Renal pelvis (tissue), 4 donors: Measurements from ENCODE around the gene PML. TPM values are rescaled to one million over a fixed set of nuclear protein-coding genes. Genes with fewer than 3 reads are reported as not detected.
"Not testable (repeated sequence)": the region's sequence is repeated elsewhere in the genome, so short reads cannot be mapped to it uniquely, and the experiment has no call there.

Experiments
- DNase-seq: peaks from one replicate; pipeline ENCODE4 v3.0.0-alpha.2; 2013
- polyA plus RNA-seq, 3 donors: library from polyadenylated mRNA; unstranded; fragments of 120-200 nt; gene quantifications; one replicate each; pipeline ENCODE4 v1.2.1, GENCODE V29; 2013; ENCODE audit not compliant: insufficient read length in 3 of 3

Gene PML
- polyA plus RNA-seq, 3 donors: 33.6 to 37.7 (median 34.8) TPM

DNA sequence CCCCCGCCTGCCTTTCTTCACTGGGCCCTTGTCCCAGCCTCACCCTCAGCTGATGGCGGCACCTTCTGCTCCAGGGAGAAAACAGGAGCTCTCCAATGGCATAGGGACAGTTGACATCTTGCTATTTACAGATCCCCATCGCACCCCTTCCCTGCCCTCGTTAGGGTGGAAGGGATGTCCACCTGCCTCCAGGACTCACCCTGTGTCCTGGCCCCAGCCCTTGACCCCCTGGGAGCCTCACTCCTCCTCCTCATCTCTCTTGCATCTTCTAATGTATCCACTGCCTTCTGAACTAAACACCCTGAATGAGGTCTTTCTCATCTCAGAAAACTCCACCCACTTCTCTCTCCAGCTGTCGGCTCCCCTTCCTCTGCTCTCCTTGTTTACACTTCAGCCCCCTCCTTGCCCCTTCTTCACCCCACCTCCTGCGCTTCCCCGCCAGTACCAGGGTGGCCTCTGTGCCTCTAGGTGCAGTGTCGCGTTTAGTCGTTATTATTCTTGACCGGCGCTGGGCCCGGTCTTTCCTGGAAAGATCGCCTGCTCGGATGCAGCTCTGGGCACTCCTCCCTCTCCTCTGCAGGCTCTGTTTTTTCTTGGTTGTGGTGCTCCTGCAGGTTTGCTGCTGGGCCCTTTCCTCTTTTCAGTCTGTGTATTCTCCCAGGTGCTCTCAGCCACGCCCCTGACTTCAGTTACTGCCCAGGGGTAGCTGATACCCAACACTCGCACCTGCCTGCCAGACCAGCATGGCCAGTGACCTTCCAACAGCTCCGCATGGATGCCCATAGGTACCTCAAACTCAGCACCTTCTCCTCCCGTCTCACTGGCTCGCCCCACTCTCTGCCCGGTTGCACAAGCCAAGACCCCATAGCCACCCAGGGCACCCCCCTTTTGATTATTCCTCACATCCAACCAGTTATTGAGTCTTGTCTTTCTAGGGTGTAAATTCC, 42.9 kb downstream of the PML start:
- no peak for DNase-seq

DNA sequence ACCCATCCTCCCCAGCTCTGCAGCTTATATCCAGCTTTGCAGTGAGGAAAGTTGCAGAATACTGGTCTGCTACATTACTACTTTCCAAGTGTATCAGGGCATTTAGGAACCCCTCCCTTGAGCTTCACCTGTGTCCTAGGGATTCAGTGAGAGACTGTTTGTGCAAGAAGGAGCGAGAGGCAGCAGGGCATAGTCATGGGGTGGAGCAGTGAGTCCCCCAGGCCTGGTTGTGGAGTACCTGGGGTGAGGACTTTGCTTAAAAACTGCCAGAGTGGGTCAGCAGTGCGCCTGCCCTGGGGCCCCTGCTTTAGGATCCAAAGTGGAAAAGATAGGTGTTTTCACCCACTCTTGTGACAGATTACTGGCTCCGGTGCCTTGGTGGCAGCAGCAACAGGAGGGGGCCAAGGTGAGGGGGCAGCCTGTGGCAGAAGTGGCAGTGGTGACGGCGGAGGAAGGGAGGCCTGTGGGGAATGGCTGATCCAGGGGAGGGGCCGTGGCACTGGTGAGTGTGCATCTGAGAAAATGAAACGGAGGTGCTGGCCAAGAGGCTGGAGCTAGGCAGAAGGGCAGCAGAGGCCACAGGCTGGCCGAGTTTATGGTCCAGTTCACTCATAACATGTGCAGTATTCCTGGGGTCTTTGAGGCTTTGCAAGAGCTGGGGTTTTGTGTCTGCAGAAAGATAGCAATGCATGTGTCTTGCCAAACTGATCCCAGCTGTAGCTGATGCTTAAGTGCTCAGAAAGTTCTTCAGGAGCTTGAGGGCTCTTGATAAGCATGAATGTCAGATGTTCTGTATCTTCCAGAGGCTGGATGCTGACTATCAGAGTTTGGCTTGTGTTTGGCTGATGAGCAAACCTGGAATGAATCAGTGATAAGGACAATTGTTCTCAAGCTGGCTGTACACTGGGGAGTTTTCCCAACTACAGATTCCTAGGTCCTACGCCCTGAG, 44.5 kb downstream of the PML start:
- no peak for DNase-seq

DNA sequence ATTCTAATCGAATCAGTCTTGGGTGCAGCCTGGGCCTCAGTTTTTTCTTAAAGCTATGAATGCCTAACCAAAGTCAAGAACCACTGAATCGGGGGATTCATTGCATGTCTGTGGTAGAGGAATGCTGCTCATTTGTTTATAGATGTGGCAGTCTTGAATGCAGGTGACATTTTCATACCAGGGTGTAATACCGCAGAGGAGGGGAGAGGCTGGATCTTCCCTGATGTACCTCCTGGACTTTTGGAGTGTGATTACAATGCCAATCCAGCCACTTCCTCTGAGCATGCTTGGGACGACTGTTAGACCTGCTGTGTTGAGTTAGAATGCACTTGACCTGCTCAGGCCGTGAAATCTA, 45.1 kb downstream of the PML start:
- no peak for DNase-seq

- DNase-seq: peak; percentile 72
Observed at GRCh38 chr15:74040109-74040850, 45.8 kb downstream of the PML start.

DNA sequence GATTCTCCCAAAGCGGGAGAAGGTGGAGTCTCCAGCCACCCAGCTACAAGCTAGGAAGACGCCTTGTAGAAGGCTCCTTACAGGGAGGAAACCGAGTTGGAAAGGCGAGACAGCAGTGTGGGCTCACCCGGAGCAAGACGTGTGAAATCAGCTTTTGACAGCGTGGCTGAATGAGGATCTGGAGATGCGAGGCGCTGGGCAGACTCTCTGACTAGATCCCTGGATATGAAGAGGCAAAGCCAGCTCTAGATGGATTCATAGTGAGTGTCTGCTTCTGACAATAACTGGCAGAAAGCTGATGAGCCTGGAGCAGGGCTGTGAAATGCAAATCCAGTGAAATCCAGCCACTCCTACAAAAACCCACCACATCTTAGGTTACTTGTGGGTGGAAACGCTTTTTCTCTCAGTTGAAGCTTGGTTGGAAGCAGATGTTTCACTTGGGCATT, 46.8 kb downstream of the PML start:
- no peak for DNase-seq

- no peak for DNase-seq
Observed at GRCh38 chr15:74041777-74042435, 47.4 kb downstream of the PML start.

GRCh38 chr15:74042603-74043424, 48.3 kb downstream of the PML start:
- no peak for DNase-seq

DNA sequence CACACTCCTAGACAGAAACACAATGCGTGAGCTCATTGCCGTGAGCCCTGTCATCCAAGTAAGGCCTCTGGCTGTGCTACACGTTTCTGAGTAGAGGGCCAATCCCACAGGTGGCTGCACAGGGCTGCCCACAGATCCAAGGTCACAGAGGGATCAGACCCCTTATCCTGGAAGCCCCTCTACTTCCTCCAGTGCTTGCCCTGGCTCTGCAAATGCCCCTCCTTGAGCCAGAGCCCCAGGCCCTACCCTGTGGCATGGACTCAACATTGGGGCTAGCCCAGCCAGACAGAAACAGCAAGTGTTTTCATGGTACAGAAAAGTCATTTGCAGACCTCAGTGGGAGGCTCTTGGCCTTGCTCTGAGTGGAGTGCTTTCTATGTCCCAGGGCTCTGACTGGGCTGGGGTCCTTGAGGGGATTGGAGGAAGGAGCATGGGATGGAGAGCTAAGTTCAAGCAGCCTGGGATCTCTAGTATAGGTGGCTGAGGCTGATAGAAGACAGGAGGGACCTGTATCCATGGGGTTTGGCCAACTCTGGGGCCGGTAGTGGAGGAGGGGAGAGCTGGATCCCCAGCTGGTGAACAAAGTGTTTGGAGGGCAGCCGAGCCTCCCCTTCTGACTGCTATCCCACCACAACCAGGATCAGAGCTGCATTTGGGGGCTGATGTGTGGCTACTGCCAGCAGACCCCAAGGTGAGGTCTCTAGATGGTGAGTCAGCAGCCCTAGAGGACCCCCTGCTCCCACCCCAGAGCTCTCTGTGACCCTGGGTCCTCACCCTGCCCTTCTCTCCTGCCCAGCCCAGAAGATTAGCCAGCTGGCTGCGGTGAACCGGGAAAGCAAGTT, 49.1 kb downstream of the PML start:
- DNase-seq: no peak

DNA sequence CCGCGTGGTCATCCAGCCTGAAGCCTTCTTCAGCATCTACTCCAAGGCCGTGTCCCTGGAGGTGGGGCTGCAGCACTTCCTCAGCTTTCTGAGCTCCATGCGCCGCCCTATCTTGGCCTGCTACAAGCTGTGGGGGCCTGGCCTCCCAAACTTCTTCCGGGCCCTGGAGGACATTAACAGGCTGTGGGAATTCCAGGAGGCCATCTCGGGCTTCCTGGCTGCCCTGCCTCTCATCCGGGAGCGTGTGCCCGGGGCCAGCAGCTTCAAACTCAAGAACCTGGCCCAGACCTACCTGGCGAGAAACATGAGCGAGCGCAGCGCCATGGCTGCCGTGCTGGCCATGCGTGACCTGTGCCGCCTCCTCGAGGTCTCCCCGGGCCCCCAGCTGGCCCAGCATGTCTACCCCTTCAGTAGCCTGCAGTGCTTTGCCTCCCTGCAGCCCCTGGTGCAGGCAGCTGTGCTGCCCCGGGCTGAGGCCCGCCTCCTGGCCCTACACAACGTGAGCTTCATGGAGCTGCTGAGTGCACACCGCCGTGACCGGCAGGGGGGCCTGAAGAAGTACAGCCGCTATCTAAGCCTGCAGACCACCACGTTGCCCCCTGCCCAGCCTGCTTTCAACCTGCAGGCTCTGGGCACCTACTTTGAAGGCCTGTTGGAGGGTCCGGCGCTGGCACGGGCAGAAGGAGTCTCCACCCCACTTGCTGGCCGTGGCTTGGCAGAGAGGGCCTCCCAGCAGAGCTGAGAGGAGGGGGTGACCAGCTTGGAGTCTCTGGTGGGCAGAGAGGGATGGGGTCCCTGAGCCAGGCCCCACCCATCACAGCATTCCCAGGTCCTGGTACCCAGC, 50.0 kb downstream of the PML start:
- DNase-seq: no peak

DNA sequence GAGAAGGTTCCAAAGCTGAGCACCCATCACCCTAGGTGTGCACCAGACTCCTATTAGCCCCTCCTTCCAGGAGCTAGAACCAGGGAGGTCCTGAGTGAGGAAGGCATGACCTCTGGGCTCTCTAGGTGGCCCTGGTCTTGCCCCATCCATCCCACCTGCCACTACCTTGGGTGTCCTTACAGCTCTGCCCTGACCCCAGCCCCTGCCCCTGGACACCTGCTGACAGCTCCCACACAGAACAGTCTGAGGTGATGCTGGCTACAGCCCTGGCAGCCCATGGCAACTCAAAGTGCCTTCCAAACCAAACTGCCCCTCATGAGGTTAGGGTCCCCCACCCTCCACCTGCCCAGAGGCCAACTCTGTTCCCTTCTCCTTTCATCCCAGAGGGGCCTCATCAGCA, 50.7 kb downstream of the PML start:
- DNase-seq: no peak

DNA sequence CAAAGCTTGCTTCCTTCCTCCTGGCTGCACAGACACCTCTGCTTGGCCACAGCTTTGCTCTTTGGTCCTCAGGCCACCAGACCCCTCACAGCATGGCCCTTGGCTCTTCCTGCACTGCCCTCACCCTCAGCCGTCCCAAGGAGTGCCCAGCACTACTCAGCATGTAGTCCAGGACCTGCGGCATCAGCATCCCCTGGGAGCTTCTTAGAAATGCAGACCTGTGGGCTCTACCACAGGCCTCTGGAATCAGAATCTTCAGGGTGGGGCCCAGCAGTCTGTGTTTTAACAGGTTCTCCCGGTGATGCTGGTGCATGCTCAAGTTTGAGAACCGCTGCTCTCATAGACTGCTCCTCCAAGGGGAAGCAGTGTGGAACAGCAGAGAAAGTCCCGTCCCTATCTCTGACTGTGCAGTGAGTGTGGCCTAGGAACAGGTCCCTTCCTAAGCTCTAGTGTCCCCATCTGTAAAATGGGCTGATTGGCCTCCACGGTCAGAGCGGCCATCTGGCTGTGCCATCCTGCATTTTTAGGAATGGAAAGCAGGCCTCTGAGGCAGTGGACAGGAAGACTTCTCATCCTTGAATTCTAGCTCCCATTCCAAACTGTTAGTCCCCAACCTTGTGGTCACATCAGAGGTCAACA, 51.2 kb downstream of the PML start:
- no peak for DNase-seq

- no peak for DNase-seq
Observed at GRCh38 chr15:74046275-74046674, 51.8 kb downstream of the PML start.

GRCh38 chr15:74050127-74050526, 55.6 kb downstream of the PML start:
- DNase-seq: no peak

- no peak for DNase-seq
Observed at GRCh38 chr15:74050556-74051234, 56.2 kb downstream of the PML start.

DNA sequence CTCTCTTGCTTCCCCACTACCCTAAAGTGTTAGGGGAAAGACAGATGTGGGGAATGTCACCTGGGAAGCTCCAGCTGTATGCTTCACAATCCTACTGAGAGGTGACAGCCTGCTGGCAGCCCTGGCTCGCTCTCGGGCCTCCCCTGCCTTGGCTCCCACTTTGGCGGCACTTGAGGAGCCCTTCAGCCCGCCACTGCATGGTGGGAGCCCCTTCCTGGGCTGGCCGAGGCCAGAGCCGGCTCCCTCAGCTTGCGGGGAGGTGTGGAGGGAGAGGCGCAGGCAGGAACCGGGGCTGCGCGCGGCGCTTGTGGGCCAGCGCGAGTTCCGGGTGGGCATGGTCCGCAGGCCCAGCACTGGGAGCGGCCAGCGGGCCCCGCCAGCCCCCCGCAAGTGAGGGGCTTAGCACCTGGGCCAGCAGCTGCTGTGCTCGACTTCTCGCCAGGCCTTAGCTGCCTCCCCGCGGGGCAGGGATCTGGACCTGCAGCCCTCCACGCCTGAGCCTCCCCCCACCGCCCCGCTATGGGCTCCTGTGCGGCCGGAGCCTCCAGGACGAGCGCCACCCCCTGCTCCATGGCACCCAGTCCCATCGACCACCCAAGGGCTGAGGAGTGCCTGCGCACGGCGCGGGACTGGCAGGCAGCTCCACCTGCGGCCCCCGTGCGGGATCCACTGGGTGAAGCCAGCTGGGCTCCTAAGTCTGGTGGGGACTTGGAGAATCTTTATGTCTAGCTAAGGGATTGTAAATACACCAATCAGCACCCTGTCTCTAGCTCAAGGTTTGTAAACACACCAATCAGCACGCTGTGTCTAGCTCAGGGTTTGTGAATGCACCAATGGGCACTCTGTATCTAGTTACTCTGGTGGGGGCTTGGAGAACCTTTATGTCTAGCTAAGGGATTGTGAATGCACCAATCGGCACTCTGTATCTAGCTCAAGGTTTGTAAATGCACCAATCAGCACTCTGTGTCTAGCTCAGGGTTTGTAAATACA, 58.0 kb downstream of the PML start:
- not testable (repeated sequence) for DNase-seq

DNA sequence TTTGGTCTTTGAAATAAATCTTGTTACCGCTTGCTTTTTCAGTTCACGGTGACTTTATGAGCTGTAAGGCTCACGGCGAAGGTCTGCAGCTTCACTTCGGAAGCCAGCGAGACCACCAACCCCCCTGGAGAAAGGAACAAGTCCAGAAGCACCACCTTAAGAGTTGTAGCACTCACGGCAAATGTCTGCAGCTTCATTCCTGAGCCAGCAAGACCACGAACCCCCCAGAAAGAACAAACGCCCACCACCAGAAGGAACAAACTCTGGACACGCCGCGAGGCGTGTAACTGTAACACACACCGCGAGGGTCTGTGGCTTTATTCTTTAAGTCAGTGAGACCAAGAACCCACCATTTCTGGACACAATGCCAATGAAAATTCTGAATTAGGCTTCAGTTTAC, 59.0 kb downstream of the PML start:
- DNase-seq: no peak
